ENCODE measurements around the gene AKAP12. TPM values are rescaled to one million over a fixed set of nuclear protein-coding genes. Genes with fewer than 3 reads are reported as not detected.

The AKAP12 gene
- total and polyA plus RNA-seq, 3 experiments from 2014 or later = 0.03 to 1.3 (median 1.1) TPM

DNA sequence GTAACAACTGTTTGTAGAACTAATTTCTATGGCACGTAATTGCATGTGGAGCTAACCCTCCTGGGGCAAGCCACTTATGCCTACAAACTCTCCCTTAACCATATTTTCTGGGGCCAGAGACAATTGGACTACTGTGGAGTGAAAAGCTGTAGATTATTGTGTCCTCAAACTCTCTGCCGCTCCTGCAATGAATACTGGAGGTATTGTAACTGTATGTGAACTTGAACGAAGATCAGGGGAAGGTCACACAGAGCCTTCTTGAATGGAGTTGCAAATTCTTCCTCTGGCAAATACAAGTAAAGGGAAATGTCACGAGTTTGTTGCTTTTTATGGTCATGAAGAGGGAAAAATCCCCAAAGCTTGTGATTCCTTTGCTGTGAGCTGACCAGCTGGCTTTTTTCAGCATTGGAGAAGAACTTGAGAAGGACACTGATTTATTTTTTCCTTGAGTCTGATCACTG is 18.2 kb downstream of the AKAP12 start:
- H3K36me3 Mint-ChIP-seq = no peaks in the 10 kb centered on the region
- H3K27ac Mint-ChIP-seq = no peak overlapping the region
- Histone ChIP-seq H3K27ac (ENCODE audit: low read depth, low read length) (no peak overlapping the region), H3K27me3 (ENCODE audit: insufficient read depth, low read length, poor library complexity, severe bottlenecking) (no peaks in the 10 kb centered on the region), H3K4me3 (ENCODE audit: low read length) (no peak overlapping the region), H3K36me3 (ENCODE audit: insufficient read depth, low read length) (no peaks in the 10 kb centered on the region), H3K4me1 (ENCODE audit: insufficient read depth, low read length) (no peaks in the 10 kb centered on the region), H3K9me3 (ENCODE audit: low read length) (no peaks in the 10 kb centered on the region)
- no peak overlapping the region for H3K4me3 Mint-ChIP-seq
- ChIA-PET POLR2A (no interaction called here), CTCF (interaction anchor here (1.5 kb wide), 1 partner anchor 67 kb away, joined by 4 read pairs; no protein-coding TSS in a partner anchor)
- H3K4me1 Mint-ChIP-seq = no peaks in the 10 kb centered on the region
- peaks cover 4 to 13% of the 10 kb centered on the region in 2 donors for H3K27me3 Mint-ChIP-seq
- H3K9me3 Mint-ChIP-seq = peaks cover 0 to 1% (median 0%) of the 10 kb centered on the region in 5 donors
- no peak for DNase-seq

DNA sequence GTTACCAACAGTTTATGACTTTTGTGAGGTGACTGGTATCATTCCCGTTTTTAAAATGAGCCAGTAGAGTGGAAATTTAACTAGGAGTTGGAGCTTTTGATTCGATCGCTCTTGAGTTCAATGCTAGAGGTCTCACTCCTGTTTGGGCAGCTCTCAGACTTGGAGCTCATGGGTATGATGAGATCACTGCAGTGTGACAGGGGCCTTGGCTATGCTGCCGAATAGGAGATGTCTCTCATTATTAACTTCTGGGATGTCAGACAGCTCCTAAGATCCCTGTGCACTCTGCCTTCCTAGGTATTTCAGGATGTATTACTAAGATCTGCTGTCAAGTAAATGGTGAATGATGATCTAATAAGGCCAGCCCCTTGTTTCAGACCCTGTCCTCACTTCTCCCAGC is 20.4 kb downstream of the AKAP12 start:
- ChIA-PET CTCF (no interaction called here), POLR2A (interaction anchor here (0.7 kb wide), 1 partner anchor 1261 kb away, joined by 3 read pairs; no protein-coding TSS in a partner anchor)
- peaks cover 0 to 1% (median 0%) of the 10 kb centered on the region in 5 donors for H3K9me3 Mint-ChIP-seq

DNA sequence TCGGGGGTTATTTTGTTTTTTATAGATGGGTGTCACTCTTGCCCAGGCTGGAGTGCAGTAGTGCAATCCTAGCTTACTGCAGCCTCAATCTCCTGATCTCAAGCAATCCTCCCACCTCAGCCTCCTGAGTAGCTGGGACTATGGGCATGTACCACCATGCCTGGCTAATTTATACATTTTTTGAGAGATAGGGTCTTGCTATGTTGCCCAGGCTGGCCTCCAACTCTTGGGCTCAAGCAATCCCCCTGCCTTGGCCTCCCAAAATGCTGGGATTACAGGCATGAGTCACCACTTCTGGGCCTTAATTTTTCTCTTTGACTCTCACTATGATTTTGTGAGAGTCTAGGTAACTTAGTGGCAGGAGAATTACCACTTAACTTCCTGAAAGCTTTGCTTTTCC is 23.3 kb downstream of the AKAP12 start:
- Mint-ChIP-seq H3K9me3 (no peaks in the 10 kb centered on the region), H3K27me3 (peaks cover 4 to 24% of the 10 kb centered on the region in 2 donors), H3K4me3 (no peak overlapping the region), H3K4me1 (no peaks in the 10 kb centered on the region), H3K36me3 (no peaks in the 10 kb centered on the region), H3K27ac (no peak overlapping the region)
- no peak overlapping the region for H3K4me3 ChIP-seq (ENCODE audit: low read length)
- H3K27ac ChIP-seq (ENCODE audit: low read depth, low read length) = no peak overlapping the region
- no peaks in the 10 kb centered on the region for H3K36me3 ChIP-seq (ENCODE audit: insufficient read depth, low read length)
- H3K9me3 ChIP-seq (ENCODE audit: low read length) = no peaks in the 10 kb centered on the region
- DNase-seq = no peak
- H3K27me3 ChIP-seq (ENCODE audit: insufficient read depth, low read length, poor library complexity, severe bottlenecking) = no peaks in the 10 kb centered on the region
- POLR2A ChIA-PET = no interaction called here
- H3K4me1 ChIP-seq (ENCODE audit: insufficient read depth, low read length) = no peaks in the 10 kb centered on the region
- CTCF ChIA-PET = interaction anchor here (1.6 kb wide), 1 partner anchor 62 kb away, joined by 3 read pairs; no protein-coding TSS in a partner anchor

More for the DNA sequence above, 20.4 kb downstream of the AKAP12 start:
- Mint-ChIP-seq H3K36me3 (no peaks in the 10 kb centered on the region), H3K27ac (no peak overlapping the region), H3K4me3 (no peak overlapping the region), H3K27me3 (peaks cover 4 to 16% of the 10 kb centered on the region in 2 donors), H3K4me1 (no peaks in the 10 kb centered on the region)
- H3K27me3 ChIP-seq (ENCODE audit: insufficient read depth, low read length, poor library complexity, severe bottlenecking) = no peaks in the 10 kb centered on the region
- H3K4me1 ChIP-seq (ENCODE audit: insufficient read depth, low read length) = no peaks in the 10 kb centered on the region
- H3K4me3 ChIP-seq (ENCODE audit: low read length) = no peak overlapping the region
- no peak overlapping the region for H3K27ac ChIP-seq (ENCODE audit: low read depth, low read length)
- no peaks in the 10 kb centered on the region for H3K9me3 ChIP-seq (ENCODE audit: low read length)
- no peaks in the 10 kb centered on the region for H3K36me3 ChIP-seq (ENCODE audit: insufficient read depth, low read length)
- no peak for DNase-seq

DNA sequence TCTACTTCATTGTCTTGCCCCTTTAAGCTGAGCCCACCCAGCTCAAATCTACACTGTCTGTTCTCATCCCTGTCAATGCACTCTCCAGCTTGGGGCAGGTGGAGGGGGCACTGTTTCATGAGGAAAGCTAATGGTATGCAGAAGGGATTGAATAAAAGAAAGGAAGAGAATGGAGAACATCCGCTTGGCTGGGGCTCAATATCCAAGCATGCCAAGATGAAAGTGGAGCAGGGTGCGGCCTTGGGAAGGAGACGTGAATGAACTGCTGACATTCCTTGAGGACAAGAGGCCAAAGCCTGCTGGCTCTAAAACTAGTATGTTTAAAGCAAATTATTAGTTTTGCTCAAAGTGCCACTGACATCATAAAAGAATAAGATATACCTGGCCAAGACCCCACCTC is 24.2 kb downstream of the AKAP12 start:
- H3K27me3 Mint-ChIP-seq = peaks cover 4 to 24% of the 10 kb centered on the region in 2 donors
- ChIA-PET CTCF (interaction anchor here (1.2 kb wide), 1 partner anchor 14 kb away, joined by 3 read pairs; no protein-coding TSS in a partner anchor), POLR2A (no interaction called here)
- H3K4me3 Mint-ChIP-seq = no peak overlapping the region
- Histone ChIP-seq H3K27me3 (ENCODE audit: insufficient read depth, low read length, poor library complexity, severe bottlenecking) (no peaks in the 10 kb centered on the region), H3K9me3 (ENCODE audit: low read length) (no peaks in the 10 kb centered on the region), H3K36me3 (ENCODE audit: insufficient read depth, low read length) (no peaks in the 10 kb centered on the region), H3K4me3 (ENCODE audit: low read length) (no peak overlapping the region), H3K27ac (ENCODE audit: low read depth, low read length) (no peak overlapping the region), H3K4me1 (ENCODE audit: insufficient read depth, low read length) (no peaks in the 10 kb centered on the region)
- no peaks in the 10 kb centered on the region for H3K36me3 Mint-ChIP-seq
- DNase-seq = no peak
- no peak overlapping the region for H3K27ac Mint-ChIP-seq
- H3K9me3 Mint-ChIP-seq = no peaks in the 10 kb centered on the region
- H3K4me1 Mint-ChIP-seq = no peaks in the 10 kb centered on the region

DNA sequence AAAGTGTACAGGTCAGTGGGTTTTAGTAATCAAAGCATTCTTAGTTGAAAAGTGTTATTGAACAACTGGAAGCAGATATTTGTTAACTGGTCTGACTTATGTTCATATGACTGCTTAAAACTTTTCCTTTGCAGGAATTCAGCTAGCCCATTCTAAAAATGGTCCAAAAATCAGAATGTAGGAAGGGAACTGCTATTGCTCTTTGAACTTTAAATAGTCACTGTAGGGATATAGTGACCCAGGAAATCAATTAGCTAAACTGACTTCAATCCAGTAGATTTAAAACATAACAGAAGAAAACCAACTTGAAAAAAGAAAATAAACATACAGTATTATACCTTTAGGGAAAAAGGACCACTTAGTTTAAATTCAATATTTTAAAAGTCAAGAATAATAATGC is 25.5 kb downstream of the AKAP12 start:
- H3K27ac ChIP-seq (ENCODE audit: low read depth, low read length) = no peak overlapping the region
- Mint-ChIP-seq H3K4me3 (no peak overlapping the region), H3K36me3 (no peaks in the 10 kb centered on the region), H3K4me1 (no peaks in the 10 kb centered on the region), H3K27ac (no peak overlapping the region), H3K9me3 (no peaks in the 10 kb centered on the region), H3K27me3 (peaks cover 4 to 25% of the 10 kb centered on the region in 2 donors)
- DNase-seq = no peak
- H3K9me3 ChIP-seq (ENCODE audit: low read length) = no peaks in the 10 kb centered on the region
- no peak overlapping the region for H3K4me3 ChIP-seq (ENCODE audit: low read length)
- ChIA-PET CTCF (no interaction called here), POLR2A (no interaction called here)
- no peaks in the 10 kb centered on the region for H3K27me3 ChIP-seq (ENCODE audit: insufficient read depth, low read length, poor library complexity, severe bottlenecking)
- H3K36me3 ChIP-seq (ENCODE audit: insufficient read depth, low read length) = no peaks in the 10 kb centered on the region
- no peaks in the 10 kb centered on the region for H3K4me1 ChIP-seq (ENCODE audit: insufficient read depth, low read length)

DNA sequence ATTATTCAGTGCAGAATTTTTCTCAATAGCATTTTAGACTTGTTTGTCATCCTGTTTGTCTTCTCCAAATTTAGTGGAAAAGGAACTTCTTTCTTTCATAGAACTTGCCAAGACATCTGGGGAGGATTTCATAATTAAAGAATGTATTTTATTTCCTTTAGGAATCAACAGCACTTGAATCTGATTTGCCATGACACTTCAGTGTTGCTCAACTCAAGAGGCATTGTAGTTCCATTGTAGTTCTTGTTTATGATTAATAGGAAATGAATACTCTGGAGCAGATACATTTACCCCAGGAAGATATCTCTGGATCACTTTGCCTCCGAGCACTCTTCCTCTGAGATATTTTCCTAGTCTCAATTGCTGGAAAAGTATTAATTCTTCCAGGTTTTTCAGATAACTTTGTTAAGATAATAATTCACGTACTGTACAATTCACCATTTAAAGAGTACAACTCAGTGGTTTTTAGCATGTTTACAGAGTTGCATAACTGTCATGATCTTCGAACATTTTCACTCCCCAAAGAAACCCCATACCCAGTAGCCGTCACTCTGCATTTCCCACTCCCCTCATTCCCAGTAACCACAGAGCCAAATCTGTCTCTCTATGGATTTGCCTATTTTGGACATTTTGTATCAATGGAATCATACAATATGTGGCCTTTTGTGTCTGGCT is 29.7 kb downstream of the AKAP12 start:
- H3K36me3 ChIP-seq (ENCODE audit: insufficient read depth, low read length) = no peaks in the 10 kb centered on the region
- CTCF ChIA-PET = no interaction called here
- H3K4me3 ChIP-seq (ENCODE audit: low read length) = no peak overlapping the region
- no peaks in the 10 kb centered on the region for H3K4me1 Mint-ChIP-seq
- peaks cover 6 to 24% of the 10 kb centered on the region in 2 donors for H3K27me3 Mint-ChIP-seq
- H3K4me3 Mint-ChIP-seq = no peak overlapping the region
- H3K27ac ChIP-seq (ENCODE audit: low read depth, low read length) = no peak overlapping the region
- no peaks in the 10 kb centered on the region for H3K9me3 ChIP-seq (ENCODE audit: low read length)
- no peak overlapping the region for H3K27ac Mint-ChIP-seq
- no peaks in the 10 kb centered on the region for H3K27me3 ChIP-seq (ENCODE audit: insufficient read depth, low read length, poor library complexity, severe bottlenecking)
- no peaks in the 10 kb centered on the region for H3K36me3 Mint-ChIP-seq
- H3K9me3 Mint-ChIP-seq = no peaks in the 10 kb centered on the region
- POLR2A ChIA-PET = no interaction called here
- no peaks in the 10 kb centered on the region for H3K4me1 ChIP-seq (ENCODE audit: insufficient read depth, low read length)
- DNase-seq = no peak

DNA sequence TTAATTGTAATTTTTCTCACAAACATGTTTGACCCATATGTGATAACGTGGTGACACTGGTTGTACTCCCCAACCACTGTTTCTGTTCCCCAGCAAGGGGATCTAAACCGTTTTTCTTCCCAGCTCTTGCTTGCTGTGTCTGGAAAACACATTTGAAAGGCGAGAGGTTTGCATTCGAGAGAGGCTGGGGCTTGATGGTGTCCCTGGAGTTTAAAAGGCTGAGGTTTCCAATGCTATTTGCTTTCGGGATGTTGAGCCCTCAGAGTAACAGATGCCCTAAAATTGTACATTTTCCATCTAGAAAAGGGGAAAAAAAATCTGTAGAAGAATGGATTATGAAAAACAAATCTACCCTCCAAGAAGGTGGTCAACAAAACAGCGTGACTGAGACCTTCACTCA is 35.4 kb downstream of the AKAP12 start:
- POLR2A ChIA-PET = no interaction called here
- Mint-ChIP-seq H3K9me3 (no peaks in the 10 kb centered on the region), H3K36me3 (no peaks in the 10 kb centered on the region), H3K4me1 (no peaks in the 10 kb centered on the region), H3K27me3 (peaks cover 11 to 28% of the 10 kb centered on the region in 2 donors), H3K4me3 (no peak overlapping the region), H3K27ac (no peak overlapping the region)
- Histone ChIP-seq H3K36me3 (ENCODE audit: insufficient read depth, low read length) (no peaks in the 10 kb centered on the region), H3K9me3 (ENCODE audit: low read length) (no peaks in the 10 kb centered on the region), H3K27me3 (ENCODE audit: insufficient read depth, low read length, poor library complexity, severe bottlenecking) (no peaks in the 10 kb centered on the region), H3K4me3 (ENCODE audit: low read length) (no peak overlapping the region), H3K4me1 (ENCODE audit: insufficient read depth, low read length) (no peaks in the 10 kb centered on the region), H3K27ac (ENCODE audit: low read depth, low read length) (no peak overlapping the region)
- no peak for DNase-seq
- CTCF ChIA-PET = no interaction called here

DNA sequence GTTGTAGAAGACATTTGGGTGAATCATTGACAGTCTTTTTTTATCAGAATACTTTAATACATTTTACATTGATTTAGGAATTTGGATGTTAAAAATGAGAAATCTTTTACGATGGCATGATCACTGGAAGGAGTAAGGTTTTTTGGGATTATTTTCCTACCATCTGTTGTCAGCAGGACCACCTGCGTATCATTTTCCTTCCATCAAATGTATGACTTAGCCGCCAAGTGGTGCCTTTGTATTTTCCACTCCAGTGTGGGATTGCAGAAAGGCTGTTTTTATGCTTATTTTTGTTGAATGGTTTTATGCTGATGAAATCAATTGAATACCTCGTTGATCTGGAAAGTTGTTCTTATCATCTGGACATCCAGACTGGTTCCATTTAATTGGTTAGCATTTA is 35.8 kb downstream of the AKAP12 start:
- H3K27ac ChIP-seq (ENCODE audit: low read depth, low read length) = no peak overlapping the region
- CTCF ChIA-PET = no interaction called here
- no peaks in the 10 kb centered on the region for H3K9me3 Mint-ChIP-seq
- H3K4me3 Mint-ChIP-seq = no peak overlapping the region
- H3K36me3 ChIP-seq (ENCODE audit: insufficient read depth, low read length) = no peaks in the 10 kb centered on the region
- no peak overlapping the region for H3K27ac Mint-ChIP-seq
- H3K4me1 Mint-ChIP-seq = no peaks in the 10 kb centered on the region
- H3K36me3 Mint-ChIP-seq = no peaks in the 10 kb centered on the region
- no peak overlapping the region for H3K4me3 ChIP-seq (ENCODE audit: low read length)
- no peaks in the 10 kb centered on the region for H3K9me3 ChIP-seq (ENCODE audit: low read length)
- no peaks in the 10 kb centered on the region for H3K27me3 ChIP-seq (ENCODE audit: insufficient read depth, low read length, poor library complexity, severe bottlenecking)
- no peak for DNase-seq
- peaks cover 14 to 24% of the 10 kb centered on the region in 2 donors for H3K27me3 Mint-ChIP-seq
- H3K4me1 ChIP-seq (ENCODE audit: insufficient read depth, low read length) = no peaks in the 10 kb centered on the region
- POLR2A ChIA-PET = no interaction called here

Data from CD8-positive, alpha-beta memory T cell (primary cell).